Stimulated activated CD4-positive, alpha-beta T cell treated with anti-CD3 and anti-CD28 coated beads, Interleukin-15, amount 100 ng/mL, for 24 hours (primary cell): ENCODE results near the gene CDCP1.
A peak's percentile ranks its signal among the peaks of the same experiment; 100 is the strongest.

ENCODE experiments used
- DNase-seq: peaks from one replicate; pipeline ENCODE4 v3.0.0-alpha.2; 2020

CDCP1 gene

GRCh38 chr3:45134758-45135521 lies 11.2 kb downstream of the CDCP1 start:
- DNase-seq = no peak

GRCh38 chr3:45132568-45133211 lies 13.5 kb downstream of the CDCP1 start:
- DNase-seq = no peak

GRCh38 chr3:45131201-45131600 lies 15.0 kb downstream of the CDCP1 start:
- no peak for DNase-seq

- no peak for DNase-seq
Observed at GRCh38 chr3:45130476-45130875, 15.7 kb downstream of the CDCP1 start.

- DNase-seq = no peak
Observed at GRCh38 chr3:45128950-45129349, 17.2 kb downstream of the CDCP1 start.

GRCh38 chr3:45127130-45127822 lies 18.9 kb downstream of the CDCP1 start:
- no peak for DNase-seq

- no peak for DNase-seq
Observed at GRCh38 chr3:45126730-45127129, 19.4 kb downstream of the CDCP1 start.

GRCh38 chr3:45125550-45126026 lies 20.6 kb downstream of the CDCP1 start:
- DNase-seq = no peak

GRCh38 chr3:45124956-45125355 lies 21.2 kb downstream of the CDCP1 start:
- DNase-seq = no peak

GRCh38 chr3:45124352-45124751 lies 21.8 kb downstream of the CDCP1 start:
- DNase-seq = no peak

- DNase-seq = no peak
Observed at GRCh38 chr3:45123581-45124269, 22.5 kb downstream of the CDCP1 start.

- DNase-seq = no peak
Observed at GRCh38 chr3:45123030-45123429, 23.1 kb downstream of the CDCP1 start.

GRCh38 chr3:45120359-45121158 lies 25.6 kb downstream of the CDCP1 start:
- DNase-seq = no peak

GRCh38 chr3:45119824-45120358 lies 26.3 kb downstream of the CDCP1 start:
- no peak for DNase-seq

- DNase-seq = no peak
Observed at GRCh38 chr3:45119376-45119775, 26.8 kb downstream of the CDCP1 start.

GRCh38 chr3:45118615-45119071 lies 27.5 kb downstream of the CDCP1 start:
- no peak for DNase-seq

- no peak for DNase-seq
Observed at GRCh38 chr3:45116350-45116749, 29.8 kb downstream of the CDCP1 start.

- DNase-seq = peak; percentile 35
Observed at GRCh38 chr3:45113625-45114050, 32.5 kb downstream of the CDCP1 start.

- DNase-seq = no peak
Observed at GRCh38 chr3:45112939-45113338, 33.2 kb downstream of the CDCP1 start.

GRCh38 chr3:45110509-45110833 lies 35.7 kb downstream of the CDCP1 start:
- no peak for DNase-seq

GRCh38 chr3:45109771-45110508 lies 36.2 kb downstream of the CDCP1 start:
- peak; percentile 48 for DNase-seq
